GM19023 (cell line): Measurements from ENCODE around the gene FSCN2.
"Not testable (repeated sequence)": the region's sequence is repeated elsewhere in the genome, so short reads cannot be mapped to it uniquely, and the experiment has no call there.

Source experiments
- ATAC-seq: cut with Tn5 transposase; IDR thresholded peaks from one replicate; pipeline ENCODE4 v1.9.1; 2021; ENCODE audit warnings: mild to moderate bottlenecking, moderate library complexity; ENCODE audit not compliant: unreplicated experiment

FSCN2 gene

GRCh38 chr17:81524039-81524864 is 3.9 kb upstream of the FSCN2 start:
- ATAC-seq = no peak

DNA sequence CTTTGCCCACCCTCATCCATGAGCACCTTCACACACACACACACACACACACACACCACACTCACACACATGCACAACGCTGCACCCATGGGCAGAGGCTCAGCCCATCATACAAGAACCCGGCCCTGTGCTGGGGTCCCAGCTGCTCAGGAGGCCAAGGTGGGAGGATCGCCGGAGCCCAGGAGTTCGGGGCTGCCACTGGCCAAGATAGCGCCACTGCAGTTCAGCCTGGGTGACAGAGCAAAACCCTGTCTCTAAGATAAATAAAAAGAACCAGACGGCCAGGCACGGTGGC is 3.4 kb upstream of the FSCN2 start:
- ATAC-seq = no peak

GRCh38 chr17:81526662-81527571 is 1.3 kb upstream of the FSCN2 start:
- ATAC-seq = no peak

GRCh38 chr17:81528384-81528650 is 140 bp downstream of the FSCN2 start:
- ATAC-seq = no peak

GRCh38 chr17:81528651-81529436 is 667 bp downstream of the FSCN2 start:
- ATAC-seq = no peak

GRCh38 chr17:81529437-81529803 is 1.2 kb downstream of the FSCN2 start:
- no peak for ATAC-seq

- not testable (repeated sequence) for ATAC-seq
Measured at GRCh38 chr17:81531013-81531412, 2.8 kb downstream of the FSCN2 start.

DNA sequence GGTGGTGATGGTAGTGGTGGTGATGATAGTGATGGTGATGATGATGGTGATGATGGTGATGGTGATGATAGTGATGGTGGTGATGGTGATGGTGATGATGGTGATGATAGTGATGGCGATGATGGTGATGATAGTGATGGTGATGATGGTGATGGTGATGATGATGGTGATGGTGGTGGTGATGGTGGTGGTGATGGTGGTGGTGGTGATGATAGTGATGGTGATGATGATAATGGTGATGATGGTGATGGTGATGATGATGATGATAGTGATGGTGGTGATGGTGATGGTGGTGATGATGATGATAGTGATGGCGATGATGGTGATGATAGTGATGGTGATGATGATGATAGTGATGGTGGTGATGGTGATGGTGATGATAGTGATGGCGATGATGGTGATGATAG is 3.8 kb downstream of the FSCN2 start:
- ATAC-seq = not testable (repeated sequence)

DNA sequence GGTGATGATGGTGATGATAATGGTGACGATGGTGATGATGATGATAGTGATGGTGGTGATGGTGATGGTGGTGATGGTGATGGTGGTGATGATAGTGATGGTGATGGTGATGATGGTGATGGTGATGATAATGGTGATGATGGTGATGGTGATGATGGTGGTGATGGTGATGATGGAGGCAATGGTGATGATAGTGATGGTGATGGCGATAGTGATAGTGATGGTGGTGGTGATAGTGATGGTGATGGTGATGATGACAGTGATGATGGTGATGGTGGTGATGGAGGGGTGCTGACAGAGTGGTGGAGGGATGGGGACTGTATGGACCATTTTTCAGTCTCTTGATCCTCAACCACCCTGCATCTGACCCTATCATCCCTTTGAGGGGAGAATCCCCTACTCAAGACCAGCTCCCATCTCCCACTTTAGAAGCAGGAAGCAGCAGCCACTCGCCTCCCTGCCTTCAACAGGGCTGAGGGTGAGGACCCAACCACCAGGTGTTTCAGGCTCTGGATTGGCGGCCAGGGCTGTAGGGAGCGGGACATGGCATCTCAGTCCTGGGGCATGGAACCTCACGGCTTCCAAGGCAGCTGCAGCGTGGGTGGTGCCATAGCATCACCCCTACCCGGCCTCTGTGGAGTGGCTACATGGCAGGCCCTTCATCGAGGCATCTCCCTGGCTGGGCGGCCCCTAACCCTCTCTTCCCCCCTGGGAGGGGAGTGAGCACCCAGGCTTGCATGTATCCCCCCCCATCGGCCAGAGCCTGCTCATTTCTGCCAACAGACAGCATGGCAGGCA is 4.5 kb downstream of the FSCN2 start:
- ATAC-seq = no peak

GRCh38 chr17:81533339-81534141 is 5.4 kb downstream of the FSCN2 start:
- no peak for ATAC-seq

GRCh38 chr17:81534157-81535006 is 6.2 kb downstream of the FSCN2 start:
- no peak for ATAC-seq

- no peak for ATAC-seq
Measured at GRCh38 chr17:81535007-81535328, 6.8 kb downstream of the FSCN2 start.

- ATAC-seq = no peak
Measured at GRCh38 chr17:81535480-81536298, 7.5 kb downstream of the FSCN2 start.

GRCh38 chr17:81536299-81537290 is 8.4 kb downstream of the FSCN2 start:
- ATAC-seq = no peak

GRCh38 chr17:81537343-81537855 is 9.2 kb downstream of the FSCN2 start:
- ATAC-seq = no peak

- no peak for ATAC-seq
Measured at GRCh38 chr17:81537856-81538555, 9.8 kb downstream of the FSCN2 start.
